GM19467 (cell line): ENCODE data around the gene S1PR5.

Source experiments
- ATAC-seq: cut with Tn5 transposase; IDR thresholded peaks from one replicate; pipeline ENCODE4 v1.9.1; 2021; ENCODE audit warnings: mild to moderate bottlenecking, moderate library complexity; ENCODE audit not compliant: unreplicated experiment

The S1PR5 gene

GRCh38 chr19:10473192-10473591, 44.1 kb downstream of the S1PR5 start:
- no peak for ATAC-seq

GRCh38 chr19:10471909-10472308, 45.3 kb downstream of the S1PR5 start:
- ATAC-seq = no peak

GRCh38 chr19:10468133-10468532, 49.1 kb downstream of the S1PR5 start:
- no peak for ATAC-seq

- no peak for ATAC-seq
Measured at GRCh38 chr19:10467104-10467706, 50.0 kb downstream of the S1PR5 start.

GRCh38 chr19:10464456-10464855, 52.8 kb downstream of the S1PR5 start:
- no peak for ATAC-seq
